Measurements from ENCODE around the gene HS2ST1. TPM values are rescaled to one million over a fixed set of nuclear protein-coding genes. Genes with fewer than 3 reads are reported as not detected.

HS2ST1 gene
- total RNA-seq, 1 experiment from 2014 or later, result 30.1 TPM

DNA sequence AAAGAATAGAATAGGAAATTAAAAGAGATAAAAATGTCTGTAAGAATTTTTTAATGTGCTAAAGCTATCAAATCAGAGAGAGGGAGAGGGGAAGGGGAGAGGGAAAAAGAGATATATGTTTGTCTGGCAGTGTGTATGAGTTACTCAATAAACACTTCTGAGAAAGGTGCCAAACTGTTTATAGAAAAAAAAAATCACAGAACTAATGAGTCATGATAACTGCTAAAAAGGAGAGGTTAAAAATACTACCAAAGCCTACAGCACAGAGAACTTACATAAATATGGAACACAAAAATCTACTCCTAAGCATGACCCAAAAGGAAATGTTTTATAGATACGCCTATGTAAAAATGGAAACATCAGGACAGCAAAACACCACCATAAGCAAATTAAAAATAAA lies 46.0 kb upstream of the HS2ST1 start:
- Histone ChIP-seq H3K9me2 (ENCODE audit: insufficient read depth) (no peaks in the 10 kb centered on the region), H3K27ac (ENCODE audit: low read depth, low read length) (no peak overlapping the region), H4K20me1 (ENCODE audit: insufficient read depth) (peaks cover 9% of the 10 kb centered on the region), H2AFZ (ENCODE audit: low read depth, low read length, poor library complexity, severe bottlenecking) (no peak overlapping the region), H3K4me3 (replicated peaks in 1 of 2; ENCODE audit: low read depth in 1 of 2, low read length in 2 of 2) (no peak overlapping the region), H3K27me3 (ENCODE audit: insufficient read depth, low read length) (no peaks in the 10 kb centered on the region), H3K4me2 (ENCODE audit: low read length) (no peak overlapping the region), H3K36me3 (ENCODE audit: control insufficient read depth in 1 of 2, insufficient read depth in 2 of 2, low read length in 2 of 2) (no peaks in the 10 kb centered on the region), H3K4me1 (ENCODE audit: control insufficient read depth in 1 of 2, insufficient read depth in 2 of 2, low read length in 2 of 2) (no peaks in the 10 kb centered on the region), H3K9me3 (ENCODE audit: control insufficient read depth in 1 of 2, insufficient read depth in 1 of 2, low read depth in 1 of 2, low read length in 2 of 2) (no peaks in the 10 kb centered on the region), H3K9ac (ENCODE audit: low read length) (no peak overlapping the region), H3K79me2 (ENCODE audit: insufficient read depth, low read length) (peaks cover 33% of the 10 kb centered on the region)
- ChIA-PET RAD21 (ENCODE audit: low non-redundant PET in 1 of 2, low total read pairs in 2 of 2, uncharacterized antibody in 2 of 2, unreplicated experiment in 2 of 2) (no interaction called here), CTCF (no interaction called here), POLR2A (no interaction called here)
- TF ChIP-seq POLR2AphosphoS5 (IDR thresholded peaks at IDR 0.05; ENCODE audit: low read depth, low read length) (no peak), EZH2 (IDR thresholded peaks at IDR 0.05) (no peak), YY1 (IDR thresholded peaks at IDR 0.05; ENCODE audit: extremely low read depth, insufficient replicate concordance, low read depth, low read length) (no peak), TCF7L2 (IDR thresholded peaks at IDR 0.05; ENCODE audit: borderline replicate concordance, extremely low read depth, insufficient read depth, insufficient read length) (no peak), JUND (IDR thresholded peaks at IDR 0.05) (no peak)
- TF ChIP-seq, protein P1, sequence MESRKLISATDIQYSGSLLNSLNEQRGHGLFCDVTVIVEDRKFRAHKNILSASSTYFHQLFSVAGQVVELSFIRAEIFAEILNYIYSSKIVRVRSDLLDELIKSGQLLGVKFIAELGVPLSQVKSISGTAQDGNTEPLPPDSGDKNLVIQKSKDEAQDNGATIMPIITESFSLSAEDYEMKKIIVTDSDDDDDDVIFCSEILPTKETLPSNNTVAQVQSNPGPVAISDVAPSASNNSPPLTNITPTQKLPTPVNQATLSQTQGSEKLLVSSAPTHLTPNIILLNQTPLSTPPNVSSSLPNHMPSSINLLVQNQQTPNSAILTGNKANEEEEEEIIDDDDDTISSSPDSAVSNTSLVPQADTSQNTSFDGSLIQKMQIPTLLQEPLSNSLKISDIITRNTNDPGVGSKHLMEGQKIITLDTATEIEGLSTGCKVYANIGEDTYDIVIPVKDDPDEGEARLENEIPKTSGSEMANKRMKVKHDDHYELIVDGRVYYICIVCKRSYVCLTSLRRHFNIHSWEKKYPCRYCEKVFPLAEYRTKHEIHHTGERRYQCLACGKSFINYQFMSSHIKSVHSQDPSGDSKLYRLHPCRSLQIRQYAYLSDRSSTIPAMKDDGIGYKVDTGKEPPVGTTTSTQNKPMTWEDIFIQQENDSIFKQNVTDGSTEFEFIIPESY (IDR thresholded peaks at IDR 0.05; ENCODE audit: extremely low read depth, insufficient replicate concordance, low read length), result no peak
- ATAC-seq (no peak), DNase-seq (ENCODE audit: low read depth, low spot score) (no peak)
- intact Hi-C loops (cut with micrococcal nuclease), result no loop called here
- BruUV-seq (replicated peaks), result no TSS peak

DNA sequence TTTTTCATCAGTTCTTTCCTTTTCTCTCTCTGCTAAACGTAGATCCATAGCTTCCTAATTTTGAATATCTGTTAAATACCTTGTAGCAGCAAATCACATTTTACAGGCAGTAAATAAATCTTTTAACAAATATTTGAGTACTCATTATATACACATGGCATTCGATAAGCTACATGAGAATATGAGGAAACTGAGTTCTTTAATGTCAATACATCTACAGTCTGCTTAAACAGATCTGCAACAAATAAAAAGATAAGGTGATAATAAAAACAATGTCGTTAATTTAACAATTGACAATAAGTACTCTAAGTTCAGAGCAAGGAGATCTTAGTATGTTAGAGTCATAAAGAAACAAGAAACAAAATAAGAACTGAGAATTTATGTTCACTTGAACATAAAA lies 43.4 kb upstream of the HS2ST1 start:
- ChIA-PET POLR2A (no interaction called here), CTCF (interaction anchor here (0.6 kb wide), 1 partner anchor 43 kb away, joined by 4 read pairs; the partner anchor contains the start of gene HS2ST1), RAD21 (ENCODE audit: low non-redundant PET in 1 of 2, low total read pairs in 2 of 2, uncharacterized antibody in 2 of 2, unreplicated experiment in 2 of 2) (no interaction called here)
- DNase-seq (ENCODE audit: low read depth, low spot score) (no peak), ATAC-seq (no peak)
- H3K9me3 ChIP-seq (ENCODE audit: control insufficient read depth in 1 of 2, insufficient read depth in 1 of 2, low read depth in 1 of 2, low read length in 2 of 2), result no peaks in the 10 kb centered on the region
- no peaks in the 10 kb centered on the region for H3K4me1 ChIP-seq (ENCODE audit: control insufficient read depth in 1 of 2, insufficient read depth in 2 of 2, low read length in 2 of 2)
- 0 out of 4 replicates have a peak, but pooled peaks cover 0 to 2% of the 10 kb centered on the region in 2 experiments for H3K36me3 ChIP-seq (ENCODE audit: control insufficient read depth in 1 of 2, insufficient read depth in 2 of 2, low read length in 2 of 2)
- H3K27ac ChIP-seq (ENCODE audit: low read depth, low read length), result no peak overlapping the region
- H3K4me3 ChIP-seq (replicated peaks in 1 of 2; ENCODE audit: low read depth in 1 of 2, low read length in 2 of 2), result no peak overlapping the region
- intact Hi-C loops (cut with micrococcal nuclease), result no loop called here
- H3K9me2 ChIP-seq (ENCODE audit: insufficient read depth), result no peaks in the 10 kb centered on the region
- no peak overlapping the region for H2AFZ ChIP-seq (ENCODE audit: low read depth, low read length, poor library complexity, severe bottlenecking)
- no peak overlapping the region for H3K4me2 ChIP-seq (ENCODE audit: low read length)
- H4K20me1 ChIP-seq (ENCODE audit: insufficient read depth), result peaks cover 9% of the 10 kb centered on the region
- H3K79me2 ChIP-seq (ENCODE audit: insufficient read depth, low read length), result peaks cover 20% of the 10 kb centered on the region
- BruUV-seq (replicated peaks), result no TSS peak
- no peak overlapping the region for H3K9ac ChIP-seq (ENCODE audit: low read length)
- no peaks in the 10 kb centered on the region for H3K27me3 ChIP-seq (ENCODE audit: insufficient read depth, low read length)
- TF ChIP-seq, protein P2, sequence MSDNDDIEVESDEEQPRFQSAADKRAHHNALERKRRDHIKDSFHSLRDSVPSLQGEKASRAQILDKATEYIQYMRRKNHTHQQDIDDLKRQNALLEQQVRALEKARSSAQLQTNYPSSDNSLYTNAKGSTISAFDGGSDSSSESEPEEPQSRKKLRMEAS (IDR thresholded peaks at IDR 0.05), result no peak
- no peak for TF ChIP-seq SIN3A (IDR thresholded peaks at IDR 0.05; ENCODE audit: low read depth)
- TF ChIP-seq, protein P1 (IDR thresholded peaks at IDR 0.05; ENCODE audit: extremely low read depth, insufficient replicate concordance, low read length), result no peak
- TF ChIP-seq ELF1 (IDR thresholded peaks at IDR 0.05; ENCODE audit: borderline replicate concordance, low read depth), result no peak
- TF ChIP-seq, protein P3, sequence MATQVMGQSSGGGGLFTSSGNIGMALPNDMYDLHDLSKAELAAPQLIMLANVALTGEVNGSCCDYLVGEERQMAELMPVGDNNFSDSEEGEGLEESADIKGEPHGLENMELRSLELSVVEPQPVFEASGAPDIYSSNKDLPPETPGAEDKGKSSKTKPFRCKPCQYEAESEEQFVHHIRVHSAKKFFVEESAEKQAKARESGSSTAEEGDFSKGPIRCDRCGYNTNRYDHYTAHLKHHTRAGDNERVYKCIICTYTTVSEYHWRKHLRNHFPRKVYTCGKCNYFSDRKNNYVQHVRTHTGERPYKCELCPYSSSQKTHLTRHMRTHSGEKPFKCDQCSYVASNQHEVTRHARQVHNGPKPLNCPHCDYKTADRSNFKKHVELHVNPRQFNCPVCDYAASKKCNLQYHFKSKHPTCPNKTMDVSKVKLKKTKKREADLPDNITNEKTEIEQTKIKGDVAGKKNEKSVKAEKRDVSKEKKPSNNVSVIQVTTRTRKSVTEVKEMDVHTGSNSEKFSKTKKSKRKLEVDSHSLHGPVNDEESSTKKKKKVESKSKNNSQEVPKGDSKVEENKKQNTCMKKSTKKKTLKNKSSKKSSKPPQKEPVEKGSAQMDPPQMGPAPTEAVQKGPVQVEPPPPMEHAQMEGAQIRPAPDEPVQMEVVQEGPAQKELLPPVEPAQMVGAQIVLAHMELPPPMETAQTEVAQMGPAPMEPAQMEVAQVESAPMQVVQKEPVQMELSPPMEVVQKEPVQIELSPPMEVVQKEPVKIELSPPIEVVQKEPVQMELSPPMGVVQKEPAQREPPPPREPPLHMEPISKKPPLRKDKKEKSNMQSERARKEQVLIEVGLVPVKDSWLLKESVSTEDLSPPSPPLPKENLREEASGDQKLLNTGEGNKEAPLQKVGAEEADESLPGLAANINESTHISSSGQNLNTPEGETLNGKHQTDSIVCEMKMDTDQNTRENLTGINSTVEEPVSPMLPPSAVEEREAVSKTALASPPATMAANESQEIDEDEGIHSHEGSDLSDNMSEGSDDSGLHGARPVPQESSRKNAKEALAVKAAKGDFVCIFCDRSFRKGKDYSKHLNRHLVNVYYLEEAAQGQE (IDR thresholded peaks at IDR 0.05; ENCODE audit: low read depth), result no peak
- no peak for TF ChIP-seq EGR1 (IDR thresholded peaks at IDR 0.05; ENCODE audit: low read depth)
- no peak for TF ChIP-seq TCF7L2 (IDR thresholded peaks at IDR 0.05; ENCODE audit: borderline replicate concordance, extremely low read depth, insufficient read depth, insufficient read length)
- no peak for TF ChIP-seq RAD21 (IDR thresholded peaks at IDR 0.05; ENCODE audit: low read depth)

Data from HCT116 (cell line).